GM18907 (cell line): ENCODE results near the gene AADACL3.

Experiments used
- ATAC-seq: cut with Tn5 transposase; IDR thresholded peaks from one replicate; pipeline ENCODE4 v1.9.1; 2021; ENCODE audit warnings: mild to moderate bottlenecking, moderate library complexity; ENCODE audit not compliant: unreplicated experiment

AADACL3 gene

DNA sequence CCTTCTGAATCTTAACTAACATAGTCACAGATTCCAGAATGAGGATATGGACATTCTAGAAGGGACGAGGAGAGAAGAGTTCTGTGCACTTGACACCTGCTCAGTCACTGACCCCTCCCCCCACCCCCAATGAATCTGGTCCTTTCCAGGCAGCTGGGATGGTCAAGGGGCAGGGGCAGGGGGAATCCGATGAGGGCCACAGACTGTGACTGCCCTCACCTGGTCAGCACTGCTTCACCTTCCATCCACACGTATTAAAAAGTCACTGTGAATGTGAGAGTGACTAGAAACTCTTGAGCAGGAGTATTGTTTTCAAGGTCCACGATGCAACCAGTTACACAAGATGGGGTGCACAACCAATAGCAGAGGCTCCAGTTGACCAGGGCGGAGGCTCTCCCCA lies 48.1 kb downstream of the AADACL3 start:
- ATAC-seq, result no peak

GRCh38 chr1:12769031-12769430 lies 53.1 kb downstream of the AADACL3 start:
- no peak for ATAC-seq

DNA sequence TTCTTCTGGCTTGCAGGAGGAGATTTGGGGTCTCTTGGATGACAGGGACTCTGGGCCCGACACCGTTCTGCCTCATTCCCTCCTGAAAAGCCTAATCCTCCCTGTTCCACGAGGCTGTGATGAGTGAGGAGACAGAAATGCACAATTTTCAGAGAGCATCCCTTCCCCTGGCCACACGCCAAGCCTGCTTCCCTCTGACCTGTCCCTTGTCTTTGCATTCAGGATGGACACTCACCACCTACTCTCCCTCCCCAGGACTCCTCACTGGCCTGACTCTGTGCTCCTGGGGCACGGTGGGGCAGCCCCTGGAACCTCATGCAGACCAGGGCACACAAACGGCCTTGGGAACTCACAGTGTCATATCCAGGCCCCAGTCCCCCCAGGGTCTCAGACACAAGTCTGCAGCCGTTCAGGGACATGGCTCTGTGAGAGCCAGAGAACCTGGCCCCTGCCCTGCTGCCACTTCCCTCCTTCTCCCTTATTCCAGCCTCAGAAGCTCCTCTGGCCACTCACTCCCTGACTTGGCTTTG lies 54.1 kb downstream of the AADACL3 start:
- no peak for ATAC-seq

DNA sequence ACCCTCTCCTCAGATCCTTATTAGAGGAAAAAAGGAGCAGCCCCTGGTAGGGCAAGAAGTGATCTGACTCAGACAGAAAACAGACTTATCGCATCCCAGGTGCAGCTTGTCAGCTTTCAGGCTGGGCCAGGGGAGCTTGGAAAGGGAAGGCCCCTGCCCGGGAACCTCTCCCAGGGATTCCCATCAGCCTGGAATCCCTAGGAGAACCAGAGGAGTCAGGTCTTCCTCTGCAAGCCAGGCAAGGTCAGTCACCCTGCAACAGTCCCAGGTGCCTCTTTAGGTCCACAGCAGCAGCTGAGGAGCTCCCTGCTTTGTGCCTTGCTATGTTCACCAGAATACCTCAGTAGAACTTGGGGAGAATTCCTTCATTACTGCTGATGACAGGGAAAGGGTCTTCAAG lies 54.7 kb downstream of the AADACL3 start:
- ATAC-seq, result no peak

GRCh38 chr1:12771186-12771585 lies 55.3 kb downstream of the AADACL3 start:
- ATAC-seq, result no peak

GRCh38 chr1:12772520-12772919 lies 56.6 kb downstream of the AADACL3 start:
- ATAC-seq, result no peak

DNA sequence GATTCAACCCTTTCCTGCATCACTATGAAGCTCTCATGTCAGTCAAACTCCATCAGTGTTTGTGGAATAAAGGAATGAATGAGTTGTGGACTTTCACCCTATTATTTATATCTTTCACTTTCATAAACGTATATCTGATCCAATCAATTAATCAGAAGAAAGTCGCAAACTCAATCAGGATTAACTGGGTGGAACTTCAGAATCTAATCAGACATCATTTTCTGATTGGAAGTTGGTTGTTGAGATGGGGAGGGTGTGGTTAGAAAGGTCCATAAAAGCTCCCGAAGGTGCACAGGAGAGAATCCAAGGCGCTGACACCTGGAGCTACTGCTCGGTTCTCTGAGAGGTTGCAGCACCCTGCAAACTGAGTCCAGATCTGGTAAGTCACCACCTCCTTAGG lies 57.5 kb downstream of the AADACL3 start, which contains the start of gene PRAMEF12:
TSS of gene PRAMEF12 (plus strand) at position 301 of the 400 bp plus-strand sequence. CDS start 1,130 bp downstream, outside the sequence.
- ATAC-seq, result no peak

- no peak for ATAC-seq
Measured at GRCh38 chr1:12774801-12775345, 59.0 kb downstream of the AADACL3 start.

DNA sequence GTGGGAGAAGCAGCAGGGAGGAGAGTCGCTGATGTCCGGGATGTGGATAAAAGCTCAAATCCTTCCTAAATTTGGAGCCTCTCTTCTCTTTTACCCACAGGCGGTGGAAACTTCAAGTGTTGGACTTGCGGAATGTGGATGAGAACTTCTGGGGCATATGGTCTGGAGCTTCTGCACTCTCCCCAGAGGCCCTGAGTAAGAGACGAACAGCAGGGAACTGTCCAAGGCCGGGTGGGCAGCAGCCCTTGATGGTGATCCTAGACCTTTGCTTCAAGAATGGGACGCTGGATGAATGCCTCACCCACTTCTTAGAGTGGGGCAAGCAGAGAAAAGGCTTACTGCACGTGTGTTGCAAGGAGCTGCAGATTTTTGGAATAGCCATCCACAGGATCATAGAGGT lies 59.5 kb downstream of the AADACL3 start:
- ATAC-seq, result no peak

DNA sequence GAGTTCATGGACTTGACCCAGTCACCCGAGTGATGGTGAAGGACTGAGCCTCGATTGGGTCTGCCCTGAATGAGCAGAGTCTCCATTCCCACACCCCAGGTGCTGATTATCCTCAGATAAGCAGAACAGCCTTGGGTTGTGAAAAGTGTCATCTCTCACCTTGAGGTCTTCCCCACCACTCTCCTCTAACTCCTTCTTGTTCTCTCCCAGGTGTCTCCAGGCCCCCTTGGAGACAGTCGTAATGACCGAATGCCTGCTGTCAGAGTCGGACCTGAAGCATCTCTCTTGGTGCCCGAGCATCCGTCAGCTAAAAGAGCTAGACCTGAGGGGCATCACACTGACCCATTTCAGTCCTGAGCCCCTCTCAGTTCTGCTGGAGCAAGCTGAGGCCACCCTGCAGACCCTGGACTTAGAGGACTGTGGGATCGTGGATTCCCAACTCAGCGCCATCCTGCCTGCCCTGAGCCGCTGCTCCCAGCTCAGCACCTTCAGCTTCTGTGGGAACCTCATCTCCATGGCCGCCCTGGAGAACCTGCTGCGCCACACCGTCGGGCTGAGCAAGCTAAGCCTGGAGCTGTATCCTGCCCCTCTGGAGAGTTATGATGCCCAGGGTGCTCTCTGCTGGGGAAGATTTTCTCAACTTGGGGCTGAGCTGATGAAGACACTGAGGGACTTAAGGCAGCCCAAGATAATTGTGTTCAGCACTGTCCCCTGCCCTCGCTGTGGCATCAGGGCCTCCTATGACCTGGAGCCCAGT lies 61.1 kb downstream of the AADACL3 start:
- no peak for ATAC-seq
